NB4 (cell line): ENCODE measurements around the gene SP9.

Source experiments
- DNase-seq: peaks from one replicate; pipeline ENCODE4 v3.0.0; 2010; ENCODE audit warnings: low read depth
- H3K4me3 ChIP-seq: one replicate; pipeline ENCODE4 v1.5.1; 2011; ENCODE audit warnings: mild to moderate bottlenecking, low read depth, low read length, moderate library complexity
- CTCF ChIP-seq: IDR thresholded peaks from one replicate; pipeline ENCODE4 v1.5.1; 2012; ENCODE audit warnings: low read depth, low read length
- MYC ChIP-seq: IDR thresholded peaks from 2 replicates; pipeline ENCODE4 v1.6.1; 2011; ENCODE audit warnings: low read depth, low read length
- POLR2A ChIP-seq: IDR thresholded peaks from 2 replicates; pipeline ENCODE4 v1.6.1; 2011; ENCODE audit warnings: mild to moderate bottlenecking; ENCODE audit not compliant: insufficient read length; ENCODE audit errors: extremely low read depth
- TF ChIP-seq, protein P1 (sequence below): IDR thresholded peaks from 2 replicates; pipeline ENCODE4 v1.6.1; 2011; ENCODE audit warnings: low read depth, low read length

The SP9 gene

GRCh38 chr2:174322746-174323145 is 12.0 kb upstream of the SP9 start:
- TF ChIP-seq, protein P1, sequence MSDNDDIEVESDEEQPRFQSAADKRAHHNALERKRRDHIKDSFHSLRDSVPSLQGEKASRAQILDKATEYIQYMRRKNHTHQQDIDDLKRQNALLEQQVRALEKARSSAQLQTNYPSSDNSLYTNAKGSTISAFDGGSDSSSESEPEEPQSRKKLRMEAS = no peak
- TF ChIP-seq CTCF (no peak), POLR2A (no peak)
- no peak for DNase-seq
- no peak overlapping the region for H3K4me3 ChIP-seq

- DNase-seq = no peak
- TF ChIP-seq CTCF (no peak), POLR2A (no peak), MYC (no peak)
- TF ChIP-seq, protein P1 = no peak
Observed at GRCh38 chr2:174324530-174324929, 10.2 kb upstream of the SP9 start.

GRCh38 chr2:174325373-174326160 is 9.2 kb upstream of the SP9 start:
- peak; percentile 46 for DNase-seq
- H3K4me3 ChIP-seq = peak overlapping the region; percentile 25
- TF ChIP-seq, protein P1 = no peak
- TF ChIP-seq MYC = no peak
- no peak for TF ChIP-seq POLR2A
- no peak for TF ChIP-seq CTCF

More at GRCh38 chr2:174324530-174324929, 10.2 kb upstream of the SP9 start:
- no peak overlapping the region for H3K4me3 ChIP-seq

DNA sequence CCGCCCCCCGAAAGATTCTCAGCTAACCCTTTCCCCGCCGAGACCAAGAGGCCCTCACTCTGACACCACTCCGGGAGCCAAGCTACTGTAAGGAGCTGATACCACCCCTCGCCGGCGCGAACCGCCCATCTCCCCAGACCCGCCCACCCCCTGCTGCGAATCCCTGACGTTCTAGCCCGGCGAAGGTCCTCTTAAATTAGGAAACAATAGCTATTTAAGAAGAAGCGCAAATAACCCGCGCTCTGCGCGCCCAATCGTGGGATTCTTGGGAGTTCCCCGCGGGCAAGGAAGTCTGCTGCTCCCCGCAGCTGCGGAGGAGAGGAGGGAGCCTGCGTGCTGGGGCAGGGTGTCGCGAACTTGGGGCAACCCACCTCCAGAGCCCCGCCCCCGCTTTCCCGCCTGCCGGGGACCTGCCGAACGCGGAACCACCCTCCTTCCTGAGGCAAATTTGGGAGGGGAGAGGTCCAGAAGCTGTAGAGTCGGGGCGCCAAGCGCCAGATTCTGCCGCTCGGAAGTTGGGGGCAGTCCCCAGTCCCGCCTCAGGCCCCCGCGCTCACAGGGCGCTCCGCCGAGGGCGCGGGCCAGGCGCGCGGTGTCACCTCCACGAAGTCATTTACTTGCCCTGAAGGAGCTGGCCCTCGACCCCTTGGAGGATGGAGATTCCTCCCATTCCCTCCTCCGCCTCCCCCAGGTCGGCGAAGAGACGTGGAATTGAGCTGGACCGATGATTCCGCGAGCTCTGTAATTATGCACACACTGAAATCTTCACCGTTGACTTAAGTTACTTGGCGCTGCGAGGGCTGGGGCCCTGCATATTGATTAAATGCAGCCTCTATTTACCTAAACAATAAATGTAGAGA is 8.4 kb upstream of the SP9 start:
- peak overlapping the region; percentile 25 for H3K4me3 ChIP-seq
- TF ChIP-seq, protein P1 = no peak
- TF ChIP-seq MYC (no peak), POLR2A (no peak)
- DNase-seq = peak; percentile 47

- H3K4me3 ChIP-seq = no peak overlapping the region
- no peak for DNase-seq
- TF ChIP-seq MYC = no peak
- TF ChIP-seq CTCF = no peak
- no peak for TF ChIP-seq POLR2A
- TF ChIP-seq, protein P1 = no peak
Observed at GRCh38 chr2:174327021-174327840, 7.5 kb upstream of the SP9 start.
